ENCODE data around the gene DHX16.

The DHX16 gene

DNA sequence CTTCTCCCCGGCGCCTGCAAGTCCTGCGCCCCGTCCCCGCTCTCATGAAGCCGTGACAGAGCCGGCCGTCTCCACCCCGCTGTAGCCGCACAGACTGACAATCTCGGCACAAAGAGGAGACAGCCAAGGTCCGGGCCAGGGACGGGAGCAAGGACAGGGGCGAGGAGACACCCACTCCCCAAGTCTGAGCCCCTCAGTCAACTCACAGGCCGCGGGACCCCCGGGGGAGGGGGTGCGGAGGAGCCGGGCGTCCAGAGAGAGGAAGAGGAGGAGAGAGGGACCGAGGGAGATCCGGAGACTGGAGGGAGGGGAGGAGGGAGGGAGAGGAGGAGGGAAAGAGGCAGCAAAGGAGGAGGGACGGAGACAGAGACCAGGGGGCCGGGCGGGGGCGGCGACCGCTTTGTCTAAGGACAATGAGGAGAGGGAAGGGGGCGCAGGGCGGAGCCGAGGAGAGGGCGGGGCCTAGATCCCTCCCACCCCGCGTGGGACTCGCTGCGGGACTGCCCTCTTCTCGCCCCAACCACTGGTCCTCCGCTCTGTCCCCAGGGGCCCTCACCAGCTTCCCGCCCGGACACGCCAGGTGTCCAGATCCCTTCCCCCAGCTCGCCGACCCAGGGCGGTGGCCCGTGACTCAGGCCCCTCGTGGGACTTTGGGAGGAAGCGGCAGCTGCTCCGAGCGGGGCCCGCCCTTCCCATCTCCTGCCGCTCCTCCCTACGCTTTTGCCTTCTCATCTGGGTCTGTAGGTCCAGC, 14.3 kb upstream of the DHX16 start:
- Histone ChIP-seq H3K9me2 (ENCODE audit: low read depth, low read length) (no peaks in the 10 kb centered on the region), H3K9ac (ENCODE audit: low read length) (peak overlapping the region; percentile 95), H3K27ac (ENCODE audit: low read depth, low read length, poor library complexity, severe bottlenecking) (peak overlapping the region; percentile 95), H3K4me2 (ENCODE audit: low read length) (peak overlapping the region; percentile 75), H2AFZ (ENCODE audit: low read length) (no peak overlapping the region), H3K79me2 (ENCODE audit: insufficient read depth, low read length) (peaks cover 27% of the 10 kb centered on the region), H3F3A (ENCODE audit: insufficient read depth, low read length) (peaks cover 16% of the 10 kb centered on the region), H4K20me1 (ENCODE audit: insufficient read depth, low read length) (no peaks in the 10 kb centered on the region), H3K4me1 (ENCODE audit: insufficient read depth, low read length, severe bottlenecking) (peaks cover 76% of the 10 kb centered on the region), H3K27me3 (ENCODE audit: insufficient read depth, low read length) (no peaks in the 10 kb centered on the region), H3K36me3 (ENCODE audit: insufficient read depth, low read length) (no peaks in the 10 kb centered on the region), H3K4me3 (ENCODE audit: low read depth, low read length, poor library complexity, severe bottlenecking) (peak overlapping the region; percentile 87), H3K9me3 (ENCODE audit: low read length) (no peaks in the 10 kb centered on the region)
- TF ChIP-seq EZH2 (IDR thresholded peaks at IDR 0.05; ENCODE audit: borderline replicate concordance, low read length) = no peak
- TF ChIP-seq, protein P1, sequence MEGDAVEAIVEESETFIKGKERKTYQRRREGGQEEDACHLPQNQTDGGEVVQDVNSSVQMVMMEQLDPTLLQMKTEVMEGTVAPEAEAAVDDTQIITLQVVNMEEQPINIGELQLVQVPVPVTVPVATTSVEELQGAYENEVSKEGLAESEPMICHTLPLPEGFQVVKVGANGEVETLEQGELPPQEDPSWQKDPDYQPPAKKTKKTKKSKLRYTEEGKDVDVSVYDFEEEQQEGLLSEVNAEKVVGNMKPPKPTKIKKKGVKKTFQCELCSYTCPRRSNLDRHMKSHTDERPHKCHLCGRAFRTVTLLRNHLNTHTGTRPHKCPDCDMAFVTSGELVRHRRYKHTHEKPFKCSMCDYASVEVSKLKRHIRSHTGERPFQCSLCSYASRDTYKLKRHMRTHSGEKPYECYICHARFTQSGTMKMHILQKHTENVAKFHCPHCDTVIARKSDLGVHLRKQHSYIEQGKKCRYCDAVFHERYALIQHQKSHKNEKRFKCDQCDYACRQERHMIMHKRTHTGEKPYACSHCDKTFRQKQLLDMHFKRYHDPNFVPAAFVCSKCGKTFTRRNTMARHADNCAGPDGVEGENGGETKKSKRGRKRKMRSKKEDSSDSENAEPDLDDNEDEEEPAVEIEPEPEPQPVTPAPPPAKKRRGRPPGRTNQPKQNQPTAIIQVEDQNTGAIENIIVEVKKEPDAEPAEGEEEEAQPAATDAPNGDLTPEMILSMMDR (IDR thresholded peaks at IDR 0.05; ENCODE audit: low read length) = no peak

DNA sequence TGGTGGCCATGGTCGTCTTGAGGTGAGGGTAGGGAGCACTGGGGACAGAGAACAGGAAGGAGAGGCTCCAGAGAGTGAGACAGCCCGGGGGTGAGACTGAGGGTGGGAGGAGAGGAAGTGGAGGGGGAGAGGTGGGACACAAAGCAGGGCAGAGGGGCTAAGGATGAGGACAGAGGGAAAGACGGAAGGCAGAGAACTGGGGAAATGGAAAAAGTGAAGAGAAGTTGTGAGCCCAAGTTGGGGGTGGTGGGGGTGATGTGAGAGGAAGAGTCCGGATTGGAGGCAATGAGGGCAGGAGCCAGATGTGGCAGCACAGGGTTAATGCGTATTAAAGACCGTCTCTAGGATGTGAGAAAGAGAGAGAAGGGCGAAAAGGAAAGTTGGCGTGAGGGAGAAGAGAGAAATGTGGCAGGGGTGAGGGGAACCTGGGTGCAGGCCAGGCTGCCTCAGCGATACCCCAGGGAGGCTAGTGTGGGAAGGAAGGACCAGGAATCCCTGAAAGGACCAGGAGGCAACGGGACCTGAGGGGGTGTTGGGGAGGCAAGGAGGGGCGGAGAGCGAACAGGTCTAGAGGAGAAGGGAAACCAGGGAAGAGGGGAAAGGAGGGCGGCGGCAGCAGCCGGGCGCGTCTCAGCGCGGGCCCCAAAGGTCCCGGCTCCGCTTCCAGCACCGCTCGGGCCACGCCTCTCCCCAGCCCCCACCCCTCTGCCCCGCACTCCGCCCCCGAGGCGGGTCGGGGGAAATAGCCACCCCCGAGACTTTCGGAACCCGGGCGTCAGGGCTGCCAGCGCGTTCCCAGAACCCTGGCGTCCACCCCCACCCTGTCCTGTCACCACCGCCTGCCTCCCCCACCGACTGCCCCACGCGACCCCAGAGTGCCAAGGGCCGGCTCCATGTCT, 13.5 kb upstream of the DHX16 start, which contains the start of gene PPP1R18:
TSS of gene PPP1R18 (minus strand) at position 637 of the 899 bp plus-strand sequence. CDS start at position 10, 627 bp downstream.
- Histone ChIP-seq H3K4me2 (ENCODE audit: low read length) (peak within 1 kb of the TSS; percentile 75), H3K4me3 (ENCODE audit: low read depth, low read length, poor library complexity, severe bottlenecking) (peak within 1 kb of the TSS; percentile 87), H3K36me3 (ENCODE audit: insufficient read depth, low read length) (no peaks in the 10 kb centered on the region), H3K9ac (ENCODE audit: low read length) (peak within 1 kb of the TSS; percentile 95), H3K27ac (ENCODE audit: low read depth, low read length, poor library complexity, severe bottlenecking) (peak within 1 kb of the TSS; percentile 95), H3K9me2 (ENCODE audit: low read depth, low read length) (no peaks in the 10 kb centered on the region), H3F3A (ENCODE audit: insufficient read depth, low read length) (peaks cover 21% of the 10 kb centered on the region), H2AFZ (ENCODE audit: low read length) (no peak within 1 kb of the TSS), H3K27me3 (ENCODE audit: insufficient read depth, low read length) (no peaks in the 10 kb centered on the region), H3K79me2 (ENCODE audit: insufficient read depth, low read length) (peaks cover 35% of the 10 kb centered on the region), H4K20me1 (ENCODE audit: insufficient read depth, low read length) (no peaks in the 10 kb centered on the region), H3K4me1 (ENCODE audit: insufficient read depth, low read length, severe bottlenecking) (peaks cover 78% of the 10 kb centered on the region), H3K9me3 (ENCODE audit: low read length) (no peaks in the 10 kb centered on the region)
- TF ChIP-seq, protein P1 (IDR thresholded peaks at IDR 0.05; ENCODE audit: low read length) = no peak
- TF ChIP-seq EZH2 (IDR thresholded peaks at IDR 0.05; ENCODE audit: borderline replicate concordance, low read length) = no peak

- peak overlapping the region; percentile 95 for H3K9ac ChIP-seq (ENCODE audit: low read length)
Measured at GRCh38 chr6:30685157-30686008, 12.6 kb upstream of the DHX16 start.

More at GRCh38 chr6:30685157-30686008, 12.6 kb upstream of the DHX16 start:
- peak overlapping the region; percentile 95 for H3K27ac ChIP-seq (ENCODE audit: low read depth, low read length, poor library complexity, severe bottlenecking)
- H3K9me2 ChIP-seq (ENCODE audit: low read depth, low read length) = no peaks in the 10 kb centered on the region
- H3K9me3 ChIP-seq (ENCODE audit: low read length) = no peaks in the 10 kb centered on the region
- H3K79me2 ChIP-seq (ENCODE audit: insufficient read depth, low read length) = peaks cover 38% of the 10 kb centered on the region
- peaks cover 21% of the 10 kb centered on the region for H3F3A ChIP-seq (ENCODE audit: insufficient read depth, low read length)
- TF ChIP-seq, protein P1 (IDR thresholded peaks at IDR 0.05; ENCODE audit: low read length) = peak; percentile 42
- no peak for TF ChIP-seq EZH2 (IDR thresholded peaks at IDR 0.05; ENCODE audit: borderline replicate concordance, low read length)
- no peaks in the 10 kb centered on the region for H3K27me3 ChIP-seq (ENCODE audit: insufficient read depth, low read length)
- H3K4me2 ChIP-seq (ENCODE audit: low read length) = peak overlapping the region; percentile 75
- peaks cover 82% of the 10 kb centered on the region for H3K4me1 ChIP-seq (ENCODE audit: insufficient read depth, low read length, severe bottlenecking)
- peaks cover 3% of the 10 kb centered on the region; the same call in 1 of the 2 replicates for H3K36me3 ChIP-seq (ENCODE audit: insufficient read depth, low read length)
- peak overlapping the region; percentile 87 for H3K4me3 ChIP-seq (ENCODE audit: low read depth, low read length, poor library complexity, severe bottlenecking)
- no peaks in the 10 kb centered on the region for H4K20me1 ChIP-seq (ENCODE audit: insufficient read depth, low read length)
- no peak overlapping the region for H2AFZ ChIP-seq (ENCODE audit: low read length)

Data from OCI-LY1 (cell line).